PC-9 (cell line): ENCODE data around the gene C9.

Experiments
- EZH2 ChIP-seq: fragments of 200-600 bp; sonication (generic); IDR thresholded peaks from 2 replicates; pipeline ENCODE4 v1.8.0; 2017; ENCODE audit warnings: antibody characterized with exemption, low read depth
- TF ChIP-seq, protein P1 (sequence below): fragments of 200-600 bp; sonication (generic); conservative IDR thresholded peaks from 2 replicates; pipeline ENCODE4 v1.6.1; 2017; ENCODE audit warnings: mixed run types, antibody characterized with exemption, mild to moderate bottlenecking, moderate library complexity

DNA sequence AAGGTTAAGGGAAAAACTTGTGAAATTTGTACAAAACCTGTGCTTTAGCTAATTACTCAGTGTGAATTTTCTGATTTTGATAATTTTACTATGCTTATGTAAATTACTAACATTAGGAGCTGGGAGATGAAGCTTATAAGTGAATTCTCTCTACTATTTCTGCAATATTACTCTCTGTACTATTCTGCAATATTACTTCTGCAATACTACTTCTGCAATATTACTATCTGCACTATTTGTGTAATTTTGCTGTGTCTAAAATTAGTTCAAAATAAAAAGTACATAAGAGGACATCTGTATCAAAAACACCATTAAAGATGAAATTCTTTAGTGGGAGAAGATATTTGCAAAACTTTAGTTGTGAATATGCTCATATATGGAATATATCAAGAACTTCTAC is 62.9 kb downstream of the C9 start:
- TF ChIP-seq, protein P1, sequence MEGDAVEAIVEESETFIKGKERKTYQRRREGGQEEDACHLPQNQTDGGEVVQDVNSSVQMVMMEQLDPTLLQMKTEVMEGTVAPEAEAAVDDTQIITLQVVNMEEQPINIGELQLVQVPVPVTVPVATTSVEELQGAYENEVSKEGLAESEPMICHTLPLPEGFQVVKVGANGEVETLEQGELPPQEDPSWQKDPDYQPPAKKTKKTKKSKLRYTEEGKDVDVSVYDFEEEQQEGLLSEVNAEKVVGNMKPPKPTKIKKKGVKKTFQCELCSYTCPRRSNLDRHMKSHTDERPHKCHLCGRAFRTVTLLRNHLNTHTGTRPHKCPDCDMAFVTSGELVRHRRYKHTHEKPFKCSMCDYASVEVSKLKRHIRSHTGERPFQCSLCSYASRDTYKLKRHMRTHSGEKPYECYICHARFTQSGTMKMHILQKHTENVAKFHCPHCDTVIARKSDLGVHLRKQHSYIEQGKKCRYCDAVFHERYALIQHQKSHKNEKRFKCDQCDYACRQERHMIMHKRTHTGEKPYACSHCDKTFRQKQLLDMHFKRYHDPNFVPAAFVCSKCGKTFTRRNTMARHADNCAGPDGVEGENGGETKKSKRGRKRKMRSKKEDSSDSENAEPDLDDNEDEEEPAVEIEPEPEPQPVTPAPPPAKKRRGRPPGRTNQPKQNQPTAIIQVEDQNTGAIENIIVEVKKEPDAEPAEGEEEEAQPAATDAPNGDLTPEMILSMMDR = no peak
- no peak for TF ChIP-seq EZH2
